ENCODE measurements around the gene PDE8A. TPM values are rescaled to one million over a fixed set of nuclear protein-coding genes. Genes with fewer than 3 reads are reported as not detected.

PDE8A gene
- total RNA-seq, 5 donors from 2014 or later (not counting 1 experiment from before 2014, with no cell fraction given), result 21.5 to 33.7 (median 25.1) TPM

GRCh38 chr15:85030301-85030929 lies 48.8 kb downstream of the PDE8A start:
- Mint-ChIP-seq H3K27ac (peak overlapping the region; percentile 76 to 77), H3K4me3 (peak overlapping the region in 1 of 3 donors; percentile 19), H3K27me3 (no peaks in the 10 kb centered on the region), H3K36me3 (no peaks in the 10 kb centered on the region), H3K9me3 (no peaks in the 10 kb centered on the region), H3K4me1 (peaks cover 58 to 72% (median 59%) of the 10 kb centered on the region in 3 donors)
- H3K9me3 ChIP-seq, result no peaks in the 10 kb centered on the region
- ChIA-PET CTCF (interaction anchor here (0.7 to 1.4 kb wide), 2 partner anchors 12 to 442 kb away, joined by 3 to 5 read pairs; no protein-coding TSS in a partner anchor), POLR2A (no interaction called here)
- no peaks in the 10 kb centered on the region for H3K27me3 ChIP-seq (replicated peaks in 1 of 2; ENCODE audit: control insufficient read depth in 2 of 2, extremely low read depth in 1 of 2, insufficient read depth in 2 of 2, low read length in 1 of 2)
- peak in 1 of 35 experiments; percentile 19 for DNase-seq
- peak; percentile 54 to 73 (median 66) for ATAC-seq (replicated peaks in 1 of 4)
- peaks cover 15 to 17% of the 10 kb centered on the region in 2 experiments for H3K4me1 ChIP-seq (ENCODE audit: control insufficient read depth in 1 of 2, extremely low read depth in 1 of 2, insufficient read depth in 2 of 2, low read length in 2 of 2)
- no peak overlapping the region for H3K4me3 ChIP-seq (ENCODE audit: control insufficient read depth in 1 of 2, extremely low read depth in 1 of 2, low read length in 1 of 2)
- H3K27ac ChIP-seq (ENCODE audit: low read length), result no peak overlapping the region
- WGBS (ENCODE audit: insufficient coverage), result no CpG with 5 or more reads among the region's 1 CpG
- H3K36me3 ChIP-seq (ENCODE audit: control insufficient read depth in 2 of 2, extremely low read depth in 1 of 2, insufficient read depth in 1 of 2, low read length in 1 of 2), result no peaks in the 10 kb centered on the region

DNA sequence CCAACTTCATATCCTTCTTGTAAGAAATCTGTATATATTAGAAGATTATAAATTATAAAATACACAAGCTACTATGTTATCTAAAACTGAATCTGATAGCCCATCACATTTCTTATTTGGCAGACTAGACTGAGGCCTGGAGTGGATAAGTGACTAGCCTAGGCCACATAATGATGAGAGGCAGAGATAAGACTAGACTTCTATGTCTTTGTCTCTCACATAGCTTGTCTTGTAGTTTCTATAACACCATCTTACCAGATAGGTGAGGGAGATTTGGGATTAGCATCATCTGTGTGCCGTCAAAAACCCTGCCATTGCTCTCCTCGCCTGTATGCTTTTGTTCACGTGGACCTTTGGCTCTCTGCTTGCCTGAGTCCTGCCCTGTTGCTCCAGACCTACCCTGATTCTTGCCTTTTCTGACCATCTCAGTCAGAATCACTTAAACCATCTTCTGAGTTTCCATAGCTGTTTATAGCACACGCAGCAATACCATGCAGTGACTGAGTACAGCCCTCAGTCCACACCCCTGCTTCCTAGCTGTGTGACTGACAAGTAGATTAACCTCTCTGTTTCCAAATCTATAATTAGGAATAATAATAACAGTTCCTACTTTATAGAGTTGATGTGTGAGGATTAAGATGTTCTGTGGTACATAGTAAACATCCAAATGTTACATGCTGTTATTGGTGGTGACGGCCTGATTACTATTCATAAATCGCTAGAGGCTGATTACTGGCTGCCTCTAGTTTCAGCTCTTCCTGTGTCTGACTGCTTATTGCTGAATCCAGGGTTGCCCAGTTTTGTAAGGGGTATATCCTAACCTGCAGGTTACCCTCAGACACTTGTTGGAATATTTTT lies 49.7 kb downstream of the PDE8A start:
- Mint-ChIP-seq H3K4me3 (peak overlapping the region; percentile 0 to 46 (median 22)), H3K27ac (peak overlapping the region; percentile 74 to 84), H3K36me3 (no peaks in the 10 kb centered on the region), H3K27me3 (no peaks in the 10 kb centered on the region), H3K4me1 (peaks cover 59 to 71% (median 60%) of the 10 kb centered on the region in 3 donors), H3K9me3 (no peaks in the 10 kb centered on the region)
- DNase-seq (no peak), ATAC-seq (replicated peaks in 1 of 4) (peak; percentile 33 to 40 (median 38))
- Histone ChIP-seq H3K27me3 (replicated peaks in 1 of 2; ENCODE audit: control insufficient read depth in 2 of 2, extremely low read depth in 1 of 2, insufficient read depth in 2 of 2, low read length in 1 of 2) (no peaks in the 10 kb centered on the region), H3K4me1 (ENCODE audit: control insufficient read depth in 1 of 2, extremely low read depth in 1 of 2, insufficient read depth in 2 of 2, low read length in 2 of 2) (peaks cover 15 to 17% of the 10 kb centered on the region in 2 experiments), H3K4me3 (ENCODE audit: control insufficient read depth in 1 of 2, extremely low read depth in 1 of 2, low read length in 1 of 2) (no peak overlapping the region), H3K36me3 (ENCODE audit: control insufficient read depth in 2 of 2, extremely low read depth in 1 of 2, insufficient read depth in 1 of 2, low read length in 1 of 2) (no peaks in the 10 kb centered on the region), H3K9me3 (no peaks in the 10 kb centered on the region), H3K27ac (ENCODE audit: low read length) (peak overlapping the region; percentile 2)
- ChIA-PET CTCF (interaction anchor here (0.7 to 1.4 kb wide), 2 partner anchors 11 to 443 kb away, joined by 3 to 5 read pairs; no protein-coding TSS in a partner anchor), POLR2A (no interaction called here)
- 95% methylated on average over 3 of the region's 6 CpGs for WGBS (ENCODE audit: insufficient coverage)

- DNase-seq (no peak), ATAC-seq (replicated peaks in 1 of 4) (peak; percentile 32 to 59 (median 52))
- Histone ChIP-seq H3K27me3 (replicated peaks in 1 of 2; ENCODE audit: control insufficient read depth in 2 of 2, extremely low read depth in 1 of 2, insufficient read depth in 2 of 2, low read length in 1 of 2) (no peaks in the 10 kb centered on the region), H3K4me3 (ENCODE audit: control insufficient read depth in 1 of 2, extremely low read depth in 1 of 2, low read length in 1 of 2) (no peak overlapping the region), H3K27ac (ENCODE audit: low read length) (peak overlapping the region; percentile 2), H3K36me3 (ENCODE audit: control insufficient read depth in 2 of 2, extremely low read depth in 1 of 2, insufficient read depth in 1 of 2, low read length in 1 of 2) (no peaks in the 10 kb centered on the region), H3K4me1 (ENCODE audit: control insufficient read depth in 1 of 2, extremely low read depth in 1 of 2, insufficient read depth in 2 of 2, low read length in 2 of 2) (peaks cover 15 to 18% of the 10 kb centered on the region in 2 experiments), H3K9me3 (no peaks in the 10 kb centered on the region)
- Mint-ChIP-seq H3K4me3 (peak overlapping the region; percentile 0 to 46 (median 22)), H3K4me1 (peaks cover 58 to 72% (median 61%) of the 10 kb centered on the region in 3 donors), H3K36me3 (no peaks in the 10 kb centered on the region), H3K27ac (peak overlapping the region; percentile 74 to 84), H3K27me3 (no peaks in the 10 kb centered on the region), H3K9me3 (no peaks in the 10 kb centered on the region)
- ChIA-PET CTCF (no interaction called here), POLR2A (no interaction called here)
- WGBS (ENCODE audit: insufficient coverage), result 86% methylated on average over 1 of the region's 2 CpGs
Measured at GRCh38 chr15:85031944-85032558, 50.4 kb downstream of the PDE8A start.

GRCh38 chr15:85033148-85033547 lies 51.5 kb downstream of the PDE8A start:
- Histone ChIP-seq H3K9me3 (no peaks in the 10 kb centered on the region), H3K27ac (ENCODE audit: low read length) (no peak overlapping the region), H3K36me3 (ENCODE audit: control insufficient read depth in 2 of 2, extremely low read depth in 1 of 2, insufficient read depth in 1 of 2, low read length in 1 of 2) (no peaks in the 10 kb centered on the region), H3K4me1 (ENCODE audit: control insufficient read depth in 1 of 2, extremely low read depth in 1 of 2, insufficient read depth in 2 of 2, low read length in 2 of 2) (peaks cover 15 to 18% of the 10 kb centered on the region in 2 experiments), H3K4me3 (ENCODE audit: control insufficient read depth in 1 of 2, extremely low read depth in 1 of 2, low read length in 1 of 2) (no peak overlapping the region), H3K27me3 (replicated peaks in 1 of 2; ENCODE audit: control insufficient read depth in 2 of 2, extremely low read depth in 1 of 2, insufficient read depth in 2 of 2, low read length in 1 of 2) (no peaks in the 10 kb centered on the region)
- Mint-ChIP-seq H3K4me1 (peaks cover 57 to 70% (median 66%) of the 10 kb centered on the region in 3 donors), H3K9me3 (no peaks in the 10 kb centered on the region), H3K27me3 (no peaks in the 10 kb centered on the region), H3K27ac (no peak overlapping the region), H3K4me3 (no peak overlapping the region), H3K36me3 (no peaks in the 10 kb centered on the region)
- DNase-seq (no peak), ATAC-seq (replicated peaks in 1 of 4) (no peak)
- WGBS (ENCODE audit: insufficient coverage), result 100% methylated on average over 1 of the region's 1 CpG
- CTCF ChIA-PET, result interaction anchor here in 1 of 2 donors (0.6 kb wide), 1 partner anchor 445 kb away, joined by 7 read pairs; no protein-coding TSS in a partner anchor
- POLR2A ChIA-PET, result no interaction called here

DNA sequence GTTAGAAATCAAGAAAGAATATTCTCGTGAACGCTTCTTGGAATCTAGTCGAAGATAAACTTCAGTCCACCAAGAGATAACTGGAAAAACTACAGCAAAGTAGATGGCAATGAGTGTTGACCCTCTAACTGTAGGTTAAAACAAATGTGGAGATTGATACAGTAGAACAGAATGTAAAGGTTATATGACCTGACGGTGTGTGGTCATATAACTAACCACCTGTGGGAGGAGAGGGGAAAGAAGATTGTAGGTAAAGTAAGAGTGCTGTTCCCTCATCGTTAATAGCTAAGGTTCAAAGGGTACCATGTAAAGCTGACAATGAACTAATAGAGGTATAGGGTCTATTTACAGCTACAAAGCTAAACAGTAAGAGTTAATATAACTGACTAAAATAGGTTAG lies 52.6 kb downstream of the PDE8A start:
- CTCF ChIA-PET, result interaction anchor here in 1 of 2 donors (0.6 kb wide), 1 partner anchor 11 kb away, joined by 3 read pairs; no protein-coding TSS in a partner anchor
- no peaks in the 10 kb centered on the region for H3K36me3 ChIP-seq (ENCODE audit: control insufficient read depth in 2 of 2, extremely low read depth in 1 of 2, insufficient read depth in 1 of 2, low read length in 1 of 2)
- H3K36me3 Mint-ChIP-seq, result no peaks in the 10 kb centered on the region
- H3K9me3 ChIP-seq, result no peaks in the 10 kb centered on the region
- no peak overlapping the region for H3K27ac Mint-ChIP-seq
- no peaks in the 10 kb centered on the region for H3K9me3 Mint-ChIP-seq
- H3K27ac ChIP-seq (ENCODE audit: low read length), result no peak overlapping the region
- no peak for DNase-seq
- 94% methylated on average over 4 of the region's 5 CpGs for WGBS (ENCODE audit: insufficient coverage)
- ATAC-seq (replicated peaks in 1 of 4), result no peak
- H3K4me3 ChIP-seq (ENCODE audit: control insufficient read depth in 1 of 2, extremely low read depth in 1 of 2, low read length in 1 of 2), result no peak overlapping the region
- POLR2A ChIA-PET, result interaction anchor here in 1 of 2 donors (0.6 kb wide), 1 partner anchor 52 kb away, joined by 3 read pairs; no protein-coding TSS in a partner anchor
- no peak overlapping the region for H3K4me3 Mint-ChIP-seq
- H3K27me3 ChIP-seq (replicated peaks in 1 of 2; ENCODE audit: control insufficient read depth in 2 of 2, extremely low read depth in 1 of 2, insufficient read depth in 2 of 2, low read length in 1 of 2), result no peaks in the 10 kb centered on the region
- no peaks in the 10 kb centered on the region for H3K27me3 Mint-ChIP-seq
- peaks cover 15 to 18% of the 10 kb centered on the region in 2 experiments for H3K4me1 ChIP-seq (ENCODE audit: control insufficient read depth in 1 of 2, extremely low read depth in 1 of 2, insufficient read depth in 2 of 2, low read length in 2 of 2)
- H3K4me1 Mint-ChIP-seq, result peaks cover 52 to 65% (median 59%) of the 10 kb centered on the region in 3 donors

GRCh38 chr15:85035980-85036379 lies 54.3 kb downstream of the PDE8A start:
- ATAC-seq (replicated peaks in 1 of 4) (no peak), DNase-seq (no peak)
- CTCF ChIA-PET, result no interaction called here
- H3K27ac ChIP-seq (ENCODE audit: low read length), result no peak overlapping the region
- no peak overlapping the region for H3K4me3 ChIP-seq (ENCODE audit: control insufficient read depth in 1 of 2, extremely low read depth in 1 of 2, low read length in 1 of 2)
- no peaks in the 10 kb centered on the region for H3K9me3 ChIP-seq
- Mint-ChIP-seq H3K9me3 (no peaks in the 10 kb centered on the region), H3K4me3 (no peak overlapping the region), H3K27me3 (no peaks in the 10 kb centered on the region), H3K4me1 (peaks cover 39 to 55% (median 47%) of the 10 kb centered on the region in 3 donors), H3K36me3 (no peaks in the 10 kb centered on the region), H3K27ac (no peak overlapping the region)
- POLR2A ChIA-PET, result no interaction called here
- no peaks in the 10 kb centered on the region for H3K36me3 ChIP-seq (ENCODE audit: control insufficient read depth in 2 of 2, extremely low read depth in 1 of 2, insufficient read depth in 1 of 2, low read length in 1 of 2)
- H3K27me3 ChIP-seq (replicated peaks in 1 of 2; ENCODE audit: control insufficient read depth in 2 of 2, extremely low read depth in 1 of 2, insufficient read depth in 2 of 2, low read length in 1 of 2), result no peaks in the 10 kb centered on the region
- peaks cover 7 to 14% of the 10 kb centered on the region in 2 experiments for H3K4me1 ChIP-seq (ENCODE audit: control insufficient read depth in 1 of 2, extremely low read depth in 1 of 2, insufficient read depth in 2 of 2, low read length in 2 of 2)

Data from T-cell (primary cell).